Lower lobe of right lung (tissue), 2 donors: ENCODE data around the gene XYLT1. TPM values are rescaled to one million over a fixed set of nuclear protein-coding genes. Genes with fewer than 3 reads are reported as not detected.
A peak's percentile ranks its signal among the peaks of the same experiment; 100 is the strongest.

Source experiments
- ATAC-seq, 2 donors: fragments of 200-7000 bp; cut with Tn5 transposase; one replicate each; pipeline ENCODE4 v1.9.1; 2020 to 2022; ENCODE audit warnings: mild to moderate bottlenecking in 2 of 2, moderate library complexity in 2 of 2
- DNase-seq: peaks from one replicate; pipeline ENCODE4 v3.0.0-alpha.2; 2020
- H3K27ac ChIP-seq: fragments of 200-600 bp; one replicate; pipeline ENCODE4 v1.8.0; 2022
- H3K27me3 ChIP-seq: fragments of 200-600 bp; one replicate; pipeline ENCODE4 v1.8.0; 2022; ENCODE audit warnings: low read depth
- H3K36me3 ChIP-seq: fragments of 200-600 bp; one replicate; pipeline ENCODE4 v1.8.0; 2022; ENCODE audit warnings: mild to moderate bottlenecking
- H3K4me1 ChIP-seq: fragments of 200-600 bp; one replicate; pipeline ENCODE4 v1.8.0; 2022
- H3K4me3 ChIP-seq: fragments of 200-600 bp; one replicate; pipeline ENCODE4 v1.8.0; 2022; ENCODE audit warnings: mild to moderate bottlenecking
- H3K9me3 ChIP-seq: fragments of 200-600 bp; one replicate; pipeline ENCODE4 v1.8.0; 2022
- CTCF ChIP-seq: fragments of 200-600 bp; IDR thresholded peaks from one replicate; pipeline ENCODE4 v1.8.0; 2022; ENCODE audit warnings: antibody characterized with exemption, mild to moderate bottlenecking
- intact Hi-C: fragments of 100-400 bp; cut with DNase I; formaldehyde crosslinking; loops from one replicate; pipeline ENCODE4 v1.11.0; 2022
- total RNA-seq: library from RNA; stranded (reverse); fragmentation: NEBNext Ultra II Directional; extraction: Animal tissue kit (Norgen Biotek cat#: 25700); gene quantifications from one replicate; pipeline ENCODE4 v1.2.1, GENCODE V29; 2021
- donor health status: DM: no; HTN: yes; CAD: no; lungs with severe emphysema.

The XYLT1 gene
- total RNA-seq, 1 donor from 2014 or later: 9.0 TPM

GRCh38 chr16:17321824-17322223 is 148.9 kb downstream of the XYLT1 start:
- Histone ChIP-seq H3K4me3 (no peak overlapping the region), H3K9me3 (no peaks in the 10 kb centered on the region), H3K27me3 (no peaks in the 10 kb centered on the region), H3K27ac (no peak overlapping the region), H3K4me1 (peaks cover 6% of the 10 kb centered on the region), H3K36me3 (no peaks in the 10 kb centered on the region)
- TF ChIP-seq CTCF: no peak
- no peak for DNase-seq
- peak; percentile 16 to 48 for ATAC-seq
- intact Hi-C loops: no loop called here

- H3K27ac ChIP-seq: no peak overlapping the region
- H3K9me3 ChIP-seq: no peaks in the 10 kb centered on the region
- DNase-seq (no peak), ATAC-seq (no peak)
- H3K36me3 ChIP-seq: no peaks in the 10 kb centered on the region
- intact Hi-C loops: no loop called here
- no peak overlapping the region for H3K4me3 ChIP-seq
- H3K4me1 ChIP-seq: peaks cover 6% of the 10 kb centered on the region
- no peaks in the 10 kb centered on the region for H3K27me3 ChIP-seq
- TF ChIP-seq CTCF: no peak
Observed at GRCh38 chr16:17320009-17320408, 150.8 kb downstream of the XYLT1 start.

GRCh38 chr16:17318238-17318637 is 152.5 kb downstream of the XYLT1 start:
- H3K27me3 ChIP-seq: no peaks in the 10 kb centered on the region
- H3K27ac ChIP-seq: no peak overlapping the region
- no peaks in the 10 kb centered on the region for H3K9me3 ChIP-seq
- ATAC-seq (peak in 1 of 2 donors; percentile 64), DNase-seq (no peak)
- TF ChIP-seq CTCF: no peak
- H3K36me3 ChIP-seq: no peaks in the 10 kb centered on the region
- H3K4me1 ChIP-seq: peaks cover 18% of the 10 kb centered on the region
- no peak overlapping the region for H3K4me3 ChIP-seq
- intact Hi-C loops: no loop called here

- Histone ChIP-seq H3K27me3 (no peaks in the 10 kb centered on the region), H3K36me3 (no peaks in the 10 kb centered on the region), H3K9me3 (no peaks in the 10 kb centered on the region), H3K27ac (no peak overlapping the region), H3K4me3 (no peak overlapping the region), H3K4me1 (peaks cover 25% of the 10 kb centered on the region)
- ATAC-seq: no peak
- TF ChIP-seq CTCF: no peak
- intact Hi-C loops: no loop called here
- no peak for DNase-seq
Observed at GRCh38 chr16:17316005-17316404, 154.8 kb downstream of the XYLT1 start.

GRCh38 chr16:17313793-17314547 is 156.8 kb downstream of the XYLT1 start:
- TF ChIP-seq CTCF: no peak
- Histone ChIP-seq H3K27ac (peak overlapping the region; percentile 72), H3K27me3 (no peaks in the 10 kb centered on the region), H3K4me3 (no peak overlapping the region), H3K36me3 (no peaks in the 10 kb centered on the region), H3K4me1 (peaks cover 25% of the 10 kb centered on the region), H3K9me3 (no peaks in the 10 kb centered on the region)
- ATAC-seq (no peak), DNase-seq (no peak)
- intact Hi-C loops: no loop called here
